ENCODE data around the gene HTRA1.

The HTRA1 gene

DNA sequence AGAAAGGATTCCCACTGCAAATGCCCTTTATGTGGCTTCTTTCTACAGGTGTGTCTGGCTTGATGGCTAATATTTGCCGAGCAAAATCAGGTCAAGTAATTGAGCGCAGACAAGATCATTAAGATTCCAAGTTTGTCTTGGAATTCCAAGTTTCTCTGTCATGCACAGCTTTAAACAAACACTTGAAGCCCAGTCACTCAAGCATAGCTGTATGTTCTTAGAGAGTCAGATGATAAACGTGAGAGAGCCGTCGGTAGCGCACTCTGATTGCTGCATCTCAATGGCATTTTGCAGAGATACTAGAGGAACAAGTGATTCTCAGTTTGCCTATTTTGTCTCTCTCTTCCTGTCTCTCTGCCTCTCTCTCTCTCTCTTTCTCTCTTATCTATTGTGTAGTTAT, 99.9 kb downstream of the HTRA1 start:
- H3K9me2 ChIP-seq (ENCODE audit: low read depth, low read length) = no peaks in the 10 kb centered on the region
- H2AFZ ChIP-seq (ENCODE audit: low read length) = no peak overlapping the region
- H3K27ac ChIP-seq (ENCODE audit: low read depth, low read length, poor library complexity, severe bottlenecking) = no peak overlapping the region
- TF ChIP-seq, protein P1, sequence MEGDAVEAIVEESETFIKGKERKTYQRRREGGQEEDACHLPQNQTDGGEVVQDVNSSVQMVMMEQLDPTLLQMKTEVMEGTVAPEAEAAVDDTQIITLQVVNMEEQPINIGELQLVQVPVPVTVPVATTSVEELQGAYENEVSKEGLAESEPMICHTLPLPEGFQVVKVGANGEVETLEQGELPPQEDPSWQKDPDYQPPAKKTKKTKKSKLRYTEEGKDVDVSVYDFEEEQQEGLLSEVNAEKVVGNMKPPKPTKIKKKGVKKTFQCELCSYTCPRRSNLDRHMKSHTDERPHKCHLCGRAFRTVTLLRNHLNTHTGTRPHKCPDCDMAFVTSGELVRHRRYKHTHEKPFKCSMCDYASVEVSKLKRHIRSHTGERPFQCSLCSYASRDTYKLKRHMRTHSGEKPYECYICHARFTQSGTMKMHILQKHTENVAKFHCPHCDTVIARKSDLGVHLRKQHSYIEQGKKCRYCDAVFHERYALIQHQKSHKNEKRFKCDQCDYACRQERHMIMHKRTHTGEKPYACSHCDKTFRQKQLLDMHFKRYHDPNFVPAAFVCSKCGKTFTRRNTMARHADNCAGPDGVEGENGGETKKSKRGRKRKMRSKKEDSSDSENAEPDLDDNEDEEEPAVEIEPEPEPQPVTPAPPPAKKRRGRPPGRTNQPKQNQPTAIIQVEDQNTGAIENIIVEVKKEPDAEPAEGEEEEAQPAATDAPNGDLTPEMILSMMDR (IDR thresholded peaks at IDR 0.05; ENCODE audit: low read length) = no peak
- H3K4me2 ChIP-seq (ENCODE audit: low read length) = no peak overlapping the region
- no peaks in the 10 kb centered on the region for H3K4me1 ChIP-seq (ENCODE audit: insufficient read depth, low read length, severe bottlenecking)
- H3F3A ChIP-seq (ENCODE audit: insufficient read depth, low read length) = no peaks in the 10 kb centered on the region
- no peaks in the 10 kb centered on the region for H3K9me3 ChIP-seq (ENCODE audit: low read length)
- H3K79me2 ChIP-seq (ENCODE audit: insufficient read depth, low read length) = no peaks in the 10 kb centered on the region
- H3K36me3 ChIP-seq (ENCODE audit: insufficient read depth, low read length) = no peaks in the 10 kb centered on the region
- no peak overlapping the region for H3K4me3 ChIP-seq (ENCODE audit: low read depth, low read length, poor library complexity, severe bottlenecking)
- H3K9ac ChIP-seq (ENCODE audit: low read length) = no peak overlapping the region
- no peaks in the 10 kb centered on the region for H3K27me3 ChIP-seq (ENCODE audit: insufficient read depth, low read length)
- no peaks in the 10 kb centered on the region for H4K20me1 ChIP-seq (ENCODE audit: insufficient read depth, low read length)

DNA sequence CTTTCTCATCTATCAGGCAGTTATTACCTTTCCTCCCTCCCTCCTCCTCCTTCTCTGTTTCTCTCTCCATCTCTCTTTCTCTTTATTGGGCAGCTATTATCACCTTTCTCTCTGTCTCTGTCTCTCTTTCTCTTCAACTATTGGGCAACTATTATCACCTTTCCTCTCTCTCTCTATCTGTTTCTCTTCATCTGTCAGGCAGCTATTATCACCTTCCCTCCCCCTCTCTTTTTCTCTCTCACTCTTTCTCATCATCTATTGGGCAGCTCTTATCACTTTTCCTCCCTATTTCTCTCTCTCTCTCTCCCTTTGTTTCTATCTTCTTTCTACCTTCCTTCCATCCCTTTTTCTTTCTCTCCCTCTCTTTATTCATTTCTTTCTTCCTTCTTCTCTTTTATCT, 100.4 kb downstream of the HTRA1 start:
- no peaks in the 10 kb centered on the region for H3K4me1 ChIP-seq (ENCODE audit: insufficient read depth, low read length, severe bottlenecking)
- no peaks in the 10 kb centered on the region for H3K36me3 ChIP-seq (ENCODE audit: insufficient read depth, low read length)
- H2AFZ ChIP-seq (ENCODE audit: low read length) = no peak overlapping the region
- H3K9me3 ChIP-seq (ENCODE audit: low read length) = no peaks in the 10 kb centered on the region
- TF ChIP-seq, protein P1 (IDR thresholded peaks at IDR 0.05; ENCODE audit: low read length) = no peak
- TF ChIP-seq EZH2 (IDR thresholded peaks at IDR 0.05; ENCODE audit: borderline replicate concordance, low read length) = no peak
- H3K9me2 ChIP-seq (ENCODE audit: low read depth, low read length) = no peaks in the 10 kb centered on the region
- no peaks in the 10 kb centered on the region for H3K27me3 ChIP-seq (ENCODE audit: insufficient read depth, low read length)
- no peak overlapping the region for H3K27ac ChIP-seq (ENCODE audit: low read depth, low read length, poor library complexity, severe bottlenecking)
- H3K4me2 ChIP-seq (ENCODE audit: low read length) = no peak overlapping the region
- no peaks in the 10 kb centered on the region for H3F3A ChIP-seq (ENCODE audit: insufficient read depth, low read length)
- H3K9ac ChIP-seq (ENCODE audit: low read length) = no peak overlapping the region
- H3K79me2 ChIP-seq (ENCODE audit: insufficient read depth, low read length) = no peaks in the 10 kb centered on the region
- no peaks in the 10 kb centered on the region for H4K20me1 ChIP-seq (ENCODE audit: insufficient read depth, low read length)
- H3K4me3 ChIP-seq (ENCODE audit: low read depth, low read length, poor library complexity, severe bottlenecking) = no peak overlapping the region
